Neuron (in vitro differentiated cells): ENCODE data around the gene ARHGAP20.

ENCODE experiments used
- H2AFZ ChIP-seq: one replicate; pipeline ENCODE4 v1.6.1; 2013; ENCODE audit warnings: low read depth, mild to moderate bottlenecking, inconsistent platforms, low read length, moderate library complexity
- H3K27me3 ChIP-seq: one replicate; pipeline ENCODE4 v1.6.1; 2013; ENCODE audit warnings: low read length; ENCODE audit not compliant: insufficient read depth
- H3K36me3 ChIP-seq: one replicate; pipeline ENCODE4 v1.6.1; 2013; ENCODE audit warnings: low read length; ENCODE audit not compliant: insufficient read depth
- H3K4me1 ChIP-seq: one replicate; pipeline ENCODE4 v1.6.1; 2013; ENCODE audit warnings: low read length; ENCODE audit not compliant: insufficient read depth
- H3K4me3 ChIP-seq: 2 replicates; pipeline ENCODE4 v1.5.1; 2013; ENCODE audit warnings: mild to moderate bottlenecking, low read length, moderate library complexity
- H3K9me3 ChIP-seq: one replicate; pipeline ENCODE4 v1.6.1; 2013; ENCODE audit warnings: low read length

The ARHGAP20 gene

DNA sequence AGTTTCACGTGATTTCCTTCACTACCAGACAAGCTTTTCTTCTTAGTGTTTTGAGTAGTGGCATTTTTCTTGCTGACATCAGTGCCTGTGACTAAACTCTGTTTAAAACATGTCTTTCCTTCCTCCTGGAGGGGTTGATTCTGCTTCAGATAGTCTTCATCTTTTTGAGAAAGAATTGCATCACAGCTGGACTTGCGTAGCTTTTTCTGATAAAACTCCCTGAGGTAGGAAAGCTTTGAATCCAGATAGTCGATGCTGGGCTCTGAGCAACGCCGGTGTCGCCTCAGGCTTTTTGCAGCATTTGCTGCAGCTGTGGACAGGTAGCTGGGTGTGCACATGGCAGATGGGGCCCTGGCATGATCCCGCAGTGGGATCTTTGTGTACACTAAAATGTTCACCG is 131.7 kb downstream of the ARHGAP20 start:
- H3K9me3 ChIP-seq, result no peaks in the 10 kb centered on the region
- H3K27me3 ChIP-seq, result no peaks in the 10 kb centered on the region
- H2AFZ ChIP-seq, result no peak overlapping the region
- no peaks in the 10 kb centered on the region for H3K36me3 ChIP-seq
- H3K4me1 ChIP-seq, result no peaks in the 10 kb centered on the region
- H3K4me3 ChIP-seq, result no peak overlapping the region

DNA sequence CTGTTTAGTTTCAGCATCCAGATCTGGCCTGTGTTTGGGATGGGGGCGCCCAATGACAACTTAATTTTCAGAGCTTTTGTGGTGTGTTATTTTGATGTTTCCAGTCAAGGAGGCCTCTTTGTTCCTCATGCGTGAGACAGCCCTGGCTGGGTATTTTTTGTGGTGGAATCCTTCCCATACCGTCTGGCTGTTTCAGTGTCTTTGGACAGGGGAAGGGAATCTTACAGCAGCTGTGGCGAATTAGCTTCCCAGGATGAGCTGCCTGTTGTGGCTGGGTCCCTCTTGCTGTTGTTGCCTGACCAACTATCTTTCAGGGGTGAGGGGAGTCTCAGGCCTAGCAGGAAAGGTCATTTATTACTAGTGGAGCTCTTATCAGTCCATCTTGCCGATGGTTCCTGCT is 138.8 kb downstream of the ARHGAP20 start:
- H3K27me3 ChIP-seq, result no peaks in the 10 kb centered on the region
- H3K36me3 ChIP-seq, result no peaks in the 10 kb centered on the region
- no peak overlapping the region for H3K4me3 ChIP-seq
- H2AFZ ChIP-seq, result no peak overlapping the region
- no peaks in the 10 kb centered on the region for H3K9me3 ChIP-seq
- no peaks in the 10 kb centered on the region for H3K4me1 ChIP-seq

DNA sequence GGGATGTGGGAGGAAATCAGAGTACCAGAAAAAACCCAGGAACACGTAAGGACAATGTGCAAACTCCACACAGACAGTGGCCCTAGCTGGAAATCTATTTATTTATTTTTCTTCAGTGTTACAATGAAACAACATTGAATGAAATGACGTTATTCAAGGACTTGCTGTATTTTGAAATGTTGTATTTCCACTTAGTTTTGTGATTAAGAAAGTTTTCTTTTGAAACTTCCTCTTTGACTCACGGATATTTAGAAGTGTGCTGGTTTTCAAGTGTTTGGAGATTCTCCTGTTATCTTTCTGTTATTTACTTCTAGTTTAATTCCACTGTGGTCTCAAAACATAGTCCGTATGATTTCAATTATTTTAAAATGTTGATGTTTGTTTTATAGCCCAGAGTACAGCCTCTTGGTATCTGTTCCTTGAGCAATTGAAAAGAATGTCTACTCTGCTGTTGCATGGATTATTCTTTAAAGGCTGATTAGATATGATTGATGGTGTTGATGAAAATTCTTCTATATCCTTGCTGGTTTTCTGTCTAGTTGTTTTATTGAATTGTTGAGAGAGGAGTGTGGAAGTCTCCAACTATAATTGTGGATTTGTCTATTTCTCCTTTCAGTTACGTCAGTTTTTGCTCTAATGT is 141.0 kb downstream of the ARHGAP20 start:
- Histone ChIP-seq H3K9me3 (no peaks in the 10 kb centered on the region), H3K4me1 (no peaks in the 10 kb centered on the region), H2AFZ (no peak overlapping the region), H3K36me3 (no peaks in the 10 kb centered on the region), H3K27me3 (no peaks in the 10 kb centered on the region), H3K4me3 (no peak overlapping the region)

DNA sequence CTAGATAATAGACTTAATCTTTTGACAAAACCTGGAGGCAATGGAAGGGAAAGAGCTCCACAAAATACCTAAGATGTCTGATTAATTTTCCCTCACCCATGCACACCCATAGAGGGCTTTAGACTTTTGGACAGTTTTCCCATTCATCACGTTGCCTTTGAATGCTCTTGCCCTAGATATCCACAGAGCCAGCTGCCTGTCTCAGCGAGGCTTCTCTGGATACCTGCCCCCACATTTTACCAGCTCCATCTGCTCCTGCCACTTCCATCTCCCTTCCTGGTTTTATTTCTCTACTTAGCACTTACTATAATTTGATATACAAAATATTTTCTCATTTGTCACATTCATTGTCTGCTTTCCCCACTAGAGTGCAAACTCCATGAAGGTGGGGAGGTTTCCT is 145.7 kb downstream of the ARHGAP20 start:
- Histone ChIP-seq H2AFZ (no peak overlapping the region), H3K36me3 (no peaks in the 10 kb centered on the region), H3K9me3 (no peaks in the 10 kb centered on the region), H3K4me1 (peaks cover 5% of the 10 kb centered on the region), H3K27me3 (no peaks in the 10 kb centered on the region), H3K4me3 (no peak overlapping the region)

DNA sequence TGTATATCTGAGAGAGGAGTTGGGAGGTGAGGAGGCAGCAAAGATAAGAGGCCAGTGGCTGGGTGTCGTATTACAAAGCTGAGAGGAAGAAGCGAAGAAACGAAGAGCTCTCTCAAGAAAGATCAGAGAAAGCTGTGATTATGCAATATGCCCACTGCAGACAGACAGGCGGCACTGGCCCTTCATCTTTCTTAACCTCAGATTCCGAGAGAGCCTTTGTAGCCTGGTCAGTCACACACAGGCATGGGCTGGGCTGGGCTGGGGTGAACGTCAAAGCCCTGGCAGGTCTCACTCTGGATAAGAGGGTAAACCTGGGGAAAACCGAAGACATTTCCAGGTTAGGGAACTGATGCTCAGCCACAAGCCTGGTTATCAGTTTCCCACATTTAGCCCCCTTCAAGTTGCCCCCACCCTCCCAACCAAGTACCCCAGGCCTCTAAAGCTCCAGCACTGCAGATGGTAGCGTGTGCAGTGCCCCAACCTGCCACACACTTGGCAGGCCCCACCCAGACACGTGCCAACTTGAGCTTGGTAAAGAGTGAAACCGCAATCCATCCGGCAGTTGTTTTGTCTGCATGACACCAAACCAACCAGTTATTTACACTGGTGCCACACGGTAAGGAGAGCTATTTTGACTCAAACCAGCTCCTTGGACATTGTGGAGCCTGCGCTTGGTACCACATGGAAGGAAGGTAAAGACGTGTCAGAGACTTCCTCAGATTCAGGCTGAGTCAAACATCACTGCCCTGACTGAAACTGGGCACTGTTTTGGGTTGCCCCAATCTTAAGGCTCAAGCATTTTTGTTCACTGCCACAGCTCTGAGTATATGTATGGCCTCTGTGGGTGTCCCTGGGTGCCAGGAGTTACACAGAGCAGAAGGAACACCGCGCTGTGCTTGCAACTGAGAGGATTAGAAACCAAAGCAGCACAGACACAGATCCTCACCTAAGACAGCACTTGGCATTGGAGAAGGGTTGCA is 146.6 kb downstream of the ARHGAP20 start:
- Histone ChIP-seq H3K4me1 (peaks cover 5% of the 10 kb centered on the region), H3K4me3 (no peak overlapping the region), H3K36me3 (no peaks in the 10 kb centered on the region), H2AFZ (no peak overlapping the region), H3K27me3 (no peaks in the 10 kb centered on the region), H3K9me3 (no peaks in the 10 kb centered on the region)

DNA sequence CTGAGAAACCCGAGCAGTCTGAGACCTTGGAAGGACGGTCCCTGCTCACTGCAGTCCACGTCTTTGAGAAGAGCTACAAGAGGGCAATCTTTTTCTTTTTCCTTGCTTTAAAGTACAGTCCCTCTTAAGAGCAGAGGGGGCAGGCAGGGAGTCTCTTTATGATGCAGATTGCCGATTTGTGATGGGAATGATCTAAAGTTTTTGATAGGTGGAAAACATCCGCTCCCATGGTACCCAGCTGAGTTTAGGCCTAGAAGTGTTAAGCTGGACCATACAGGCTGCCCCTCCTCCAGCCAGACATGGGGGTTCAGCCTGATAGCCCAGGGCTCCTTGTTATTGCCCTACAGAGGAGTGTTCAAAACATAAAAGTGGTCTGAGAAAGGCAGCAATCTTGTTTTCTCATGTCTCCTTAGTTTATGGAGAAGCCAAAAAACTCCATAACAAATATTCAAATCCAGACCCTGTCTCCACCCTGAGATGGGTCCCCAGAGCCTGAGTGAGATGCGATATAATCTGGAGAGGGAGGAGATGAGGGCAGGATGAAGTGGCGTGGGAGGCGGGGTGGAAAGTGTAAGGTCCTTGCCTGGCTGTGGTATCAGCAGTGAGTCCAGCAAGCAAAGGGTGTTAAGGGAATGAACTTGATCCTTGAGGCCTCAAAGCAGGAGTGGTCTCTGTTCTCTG is 147.4 kb downstream of the ARHGAP20 start:
- peaks cover 5% of the 10 kb centered on the region for H3K4me1 ChIP-seq
- no peaks in the 10 kb centered on the region for H3K9me3 ChIP-seq
- no peaks in the 10 kb centered on the region for H3K36me3 ChIP-seq
- no peak overlapping the region for H3K4me3 ChIP-seq
- no peaks in the 10 kb centered on the region for H3K27me3 ChIP-seq
- H2AFZ ChIP-seq, result no peak overlapping the region

DNA sequence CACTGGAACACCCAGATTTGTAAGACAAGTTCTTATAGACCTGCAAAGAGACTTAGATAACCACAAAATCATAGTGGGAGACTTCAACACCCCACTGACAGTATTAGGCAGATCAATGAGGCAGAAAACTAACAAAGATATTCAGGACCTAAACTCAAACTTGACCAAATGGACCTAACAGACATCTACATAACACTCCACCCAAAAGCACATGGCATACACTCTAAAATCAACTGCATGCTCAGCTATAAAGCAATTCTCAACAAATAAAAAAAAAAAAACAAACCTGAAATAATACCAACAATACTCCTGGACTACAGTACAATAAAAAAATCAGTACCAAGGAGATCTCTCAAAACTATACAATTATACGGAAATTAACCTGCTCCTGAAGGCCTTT is 167.5 kb downstream of the ARHGAP20 start:
- Histone ChIP-seq H3K27me3 (no peaks in the 10 kb centered on the region), H3K4me1 (no peaks in the 10 kb centered on the region), H2AFZ (no peak overlapping the region), H3K9me3 (no peaks in the 10 kb centered on the region), H3K4me3 (no peak overlapping the region), H3K36me3 (no peaks in the 10 kb centered on the region)

DNA sequence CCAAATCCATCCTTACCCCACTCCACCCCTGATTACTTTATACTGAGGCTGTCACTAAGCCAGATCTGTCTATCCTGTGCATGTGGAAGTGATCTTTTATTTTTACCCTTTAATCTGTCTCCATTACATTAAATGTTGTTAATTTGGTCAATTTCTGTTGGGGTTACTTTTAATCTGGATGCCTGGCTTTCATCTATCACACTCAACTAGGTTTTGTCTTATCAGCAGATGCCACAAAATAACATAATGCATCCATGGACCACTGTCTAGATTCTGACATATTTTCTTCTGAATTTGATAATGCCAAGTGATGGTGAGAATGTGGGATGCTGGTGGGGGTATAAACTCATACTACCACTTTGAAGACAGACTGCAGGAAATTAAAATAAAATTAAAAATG is 174.1 kb downstream of the ARHGAP20 start:
- Histone ChIP-seq H3K4me1 (no peaks in the 10 kb centered on the region), H3K27me3 (no peaks in the 10 kb centered on the region), H3K4me3 (no peak overlapping the region), H2AFZ (no peak overlapping the region), H3K36me3 (no peaks in the 10 kb centered on the region), H3K9me3 (no peaks in the 10 kb centered on the region)

DNA sequence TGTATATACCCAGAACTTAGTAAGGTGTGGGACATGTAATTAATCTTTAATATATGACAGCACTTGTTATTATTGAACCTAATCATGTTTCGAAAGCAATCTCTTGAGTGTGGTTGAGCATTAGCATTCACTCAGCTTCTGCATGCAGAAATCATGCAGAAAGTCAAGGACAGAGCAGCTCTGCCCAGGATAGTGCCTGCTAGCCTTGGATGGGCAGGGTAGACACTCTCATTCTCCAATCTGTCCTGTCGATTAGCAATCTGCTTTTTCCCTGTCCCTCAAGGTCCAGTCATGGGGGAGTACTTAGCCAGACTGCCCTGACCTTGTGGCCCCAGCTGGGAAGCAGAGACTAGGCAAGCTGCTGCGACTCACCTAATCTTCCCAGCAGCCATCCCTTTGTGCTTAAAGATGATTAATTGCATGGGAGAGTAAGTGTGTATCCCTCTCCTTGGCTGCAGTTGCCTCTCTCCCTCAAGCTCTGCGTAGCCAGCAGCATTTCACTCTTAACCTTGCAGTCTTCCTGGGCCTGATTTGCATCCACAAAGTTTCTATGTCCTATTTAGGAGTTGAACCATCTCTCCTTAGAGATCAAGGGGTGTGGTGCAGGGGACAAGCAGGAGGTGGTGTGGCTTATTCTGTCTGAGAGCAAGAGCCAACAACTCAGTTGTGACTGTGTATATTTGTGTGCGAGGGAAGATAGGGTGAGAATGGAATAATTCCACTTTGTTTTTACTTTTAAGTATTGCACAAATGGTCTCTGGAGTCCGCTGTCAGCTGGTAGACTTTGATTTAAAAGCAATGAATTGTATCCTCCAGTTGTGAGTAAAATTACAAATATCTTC is 181.1 kb downstream of the ARHGAP20 start:
- H2AFZ ChIP-seq, result no peak overlapping the region
- H3K4me1 ChIP-seq, result no peaks in the 10 kb centered on the region
- no peaks in the 10 kb centered on the region for H3K27me3 ChIP-seq
- H3K9me3 ChIP-seq, result no peaks in the 10 kb centered on the region
- no peak overlapping the region for H3K4me3 ChIP-seq
- no peaks in the 10 kb centered on the region for H3K36me3 ChIP-seq

DNA sequence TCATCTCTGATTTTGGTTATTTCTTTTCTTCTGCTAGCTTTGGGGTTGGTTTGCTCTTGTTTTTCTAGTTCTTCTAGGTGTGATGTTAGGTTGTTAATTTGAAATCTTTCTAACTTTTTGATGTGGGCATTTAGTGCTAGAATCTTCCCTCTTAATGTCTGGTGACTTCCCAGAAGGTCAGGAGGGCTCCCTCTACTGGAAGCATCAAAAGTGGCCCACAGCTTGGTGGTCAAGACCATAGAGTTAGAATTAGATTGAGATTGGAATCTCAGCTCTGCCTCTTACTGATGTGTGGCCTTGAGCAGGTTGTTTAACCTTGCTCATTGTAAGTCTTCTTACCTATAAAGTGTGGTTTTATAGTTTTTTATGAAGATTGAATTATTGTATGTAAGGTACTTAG is 183.2 kb downstream of the ARHGAP20 start:
- Histone ChIP-seq H3K4me3 (no peak overlapping the region), H3K4me1 (no peaks in the 10 kb centered on the region), H2AFZ (no peak overlapping the region), H3K36me3 (no peaks in the 10 kb centered on the region), H3K9me3 (no peaks in the 10 kb centered on the region), H3K27me3 (no peaks in the 10 kb centered on the region)

DNA sequence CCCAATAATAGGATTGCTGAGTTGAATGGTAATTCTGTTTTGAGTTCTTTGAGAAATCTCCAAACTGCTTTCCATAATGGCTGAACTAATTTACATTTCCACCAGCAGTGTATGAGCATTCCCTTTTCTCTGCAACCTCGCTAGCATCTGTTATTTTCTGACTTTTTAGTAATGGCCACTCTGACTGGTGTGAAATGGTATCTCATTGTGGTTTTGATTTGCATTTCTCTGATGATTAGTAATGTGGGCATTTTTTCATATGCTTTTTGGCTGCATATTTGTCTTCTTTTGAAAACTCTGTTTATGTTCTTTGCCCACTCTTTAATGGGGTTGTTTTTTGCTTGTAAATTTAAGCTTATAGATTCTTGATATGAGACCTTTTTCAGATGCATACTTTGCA is 185.1 kb downstream of the ARHGAP20 start:
- H3K4me1 ChIP-seq, result no peaks in the 10 kb centered on the region
- no peak overlapping the region for H2AFZ ChIP-seq
- H3K9me3 ChIP-seq, result no peaks in the 10 kb centered on the region
- no peaks in the 10 kb centered on the region for H3K36me3 ChIP-seq
- H3K4me3 ChIP-seq, result no peak overlapping the region
- H3K27me3 ChIP-seq, result no peaks in the 10 kb centered on the region
